Activated CD4-positive, alpha-beta T cell treated with anti-CD3 and anti-CD28 coated beads for 48 hours (primary cell): ENCODE measurements around the gene FAM78B.

Experiments used
- DNase-seq: peaks from one replicate; pipeline ENCODE4 v3.0.0-alpha.2; 2020

FAM78B gene

GRCh38 chr1:166116026-166116425, 50.8 kb downstream of the FAM78B start:
- DNase-seq, result no peak

GRCh38 chr1:166114419-166114818, 52.4 kb downstream of the FAM78B start:
- DNase-seq, result no peak

- DNase-seq, result no peak
Measured at GRCh38 chr1:166113630-166114029, 53.2 kb downstream of the FAM78B start.

GRCh38 chr1:166113031-166113430, 53.8 kb downstream of the FAM78B start:
- no peak for DNase-seq

GRCh38 chr1:166112425-166112824, 54.4 kb downstream of the FAM78B start:
- no peak for DNase-seq

- no peak for DNase-seq
Measured at GRCh38 chr1:166111430-166111829, 55.4 kb downstream of the FAM78B start.

GRCh38 chr1:166090244-166090643, 76.6 kb downstream of the FAM78B start:
- no peak for DNase-seq

GRCh38 chr1:166089804-166090203, 77.0 kb downstream of the FAM78B start:
- DNase-seq, result no peak

- no peak for DNase-seq
Measured at GRCh38 chr1:166088572-166088955, 78.2 kb downstream of the FAM78B start.

GRCh38 chr1:166087734-166088571, 78.8 kb downstream of the FAM78B start:
- DNase-seq, result no peak

- no peak for DNase-seq
Measured at GRCh38 chr1:166086113-166086883, 80.5 kb downstream of the FAM78B start.

GRCh38 chr1:166084613-166085012, 82.2 kb downstream of the FAM78B start:
- no peak for DNase-seq

GRCh38 chr1:166083887-166084286, 82.9 kb downstream of the FAM78B start:
- DNase-seq, result peak; percentile 30

GRCh38 chr1:166082601-166083000, 84.2 kb downstream of the FAM78B start:
- no peak for DNase-seq

- no peak for DNase-seq
Measured at GRCh38 chr1:166080967-166081870, 85.6 kb downstream of the FAM78B start.

- peak; percentile 9 for DNase-seq
Measured at GRCh38 chr1:166080277-166080966, 86.4 kb downstream of the FAM78B start.

- DNase-seq, result no peak
Measured at GRCh38 chr1:166079276-166079675, 87.5 kb downstream of the FAM78B start.

- DNase-seq, result no peak
Measured at GRCh38 chr1:166073489-166073888, 93.3 kb downstream of the FAM78B start.

- DNase-seq, result no peak
Measured at GRCh38 chr1:166069390-166069789, 97.4 kb downstream of the FAM78B start.

- DNase-seq, result no peak
Measured at GRCh38 chr1:166066107-166066506, 100.7 kb downstream of the FAM78B start.

- no peak for DNase-seq
Measured at GRCh38 chr1:166064951-166065350, 101.8 kb downstream of the FAM78B start.

- no peak for DNase-seq
Measured at GRCh38 chr1:166064313-166064926, 102.4 kb downstream of the FAM78B start.
